ENCODE measurements around the gene SAMD4B. TPM values are rescaled to one million over a fixed set of nuclear protein-coding genes. Genes with fewer than 3 reads are reported as not detected.

Gene SAMD4B
- total RNA-seq, 2 experiments from 2014 or later, result 59.4 to 60.0 TPM

DNA sequence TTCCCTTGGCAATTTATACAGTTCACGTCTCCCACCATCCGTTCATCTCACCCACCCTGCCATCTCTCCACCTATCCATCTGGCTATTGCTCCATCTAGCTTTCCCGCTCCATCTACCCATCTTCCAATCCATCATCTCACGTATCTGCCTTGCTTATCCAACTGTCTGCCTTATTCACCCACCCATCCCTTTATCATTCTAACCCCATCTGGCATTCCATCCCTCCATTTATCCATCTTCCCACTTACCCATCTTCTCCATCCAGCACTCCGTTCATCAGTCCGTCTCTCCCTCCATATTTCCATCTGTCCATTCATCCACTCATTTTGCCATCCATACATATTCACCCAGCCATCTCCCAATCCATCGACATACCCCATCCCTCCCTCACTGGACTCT lies 83.5 kb downstream of the SAMD4B start:
- Histone ChIP-seq H3K4me3 (ENCODE audit: low read depth, low read length, poor library complexity, severe bottlenecking) (no peak overlapping the region), H3K27ac (ENCODE audit: low read depth, low read length, poor library complexity, severe bottlenecking) (no peak overlapping the region), H2AFZ (ENCODE audit: low read length) (no peak overlapping the region), H3K4me1 (ENCODE audit: insufficient read depth, low read length, poor library complexity, severe bottlenecking) (no peaks in the 10 kb centered on the region), H3K79me2 (ENCODE audit: insufficient read depth, low read depth, low read length) (no peaks in the 10 kb centered on the region), H3K4me2 (ENCODE audit: low read length) (no peak overlapping the region), H3K9me2 (ENCODE audit: insufficient read depth, low read length) (no peaks in the 10 kb centered on the region), H3K36me3 (ENCODE audit: insufficient read depth, low read length) (peaks cover 43% of the 10 kb centered on the region), H4K20me1 (ENCODE audit: insufficient read depth, low read length) (no peaks in the 10 kb centered on the region; the same call in 1 of the 2 replicates), H3K9me3 (ENCODE audit: low read length) (no peaks in the 10 kb centered on the region)
- ChIA-PET POLR2A (no interaction called here), CTCF (ENCODE audit: unreplicated experiment) (no interaction called here)
- TF ChIP-seq, protein P1, sequence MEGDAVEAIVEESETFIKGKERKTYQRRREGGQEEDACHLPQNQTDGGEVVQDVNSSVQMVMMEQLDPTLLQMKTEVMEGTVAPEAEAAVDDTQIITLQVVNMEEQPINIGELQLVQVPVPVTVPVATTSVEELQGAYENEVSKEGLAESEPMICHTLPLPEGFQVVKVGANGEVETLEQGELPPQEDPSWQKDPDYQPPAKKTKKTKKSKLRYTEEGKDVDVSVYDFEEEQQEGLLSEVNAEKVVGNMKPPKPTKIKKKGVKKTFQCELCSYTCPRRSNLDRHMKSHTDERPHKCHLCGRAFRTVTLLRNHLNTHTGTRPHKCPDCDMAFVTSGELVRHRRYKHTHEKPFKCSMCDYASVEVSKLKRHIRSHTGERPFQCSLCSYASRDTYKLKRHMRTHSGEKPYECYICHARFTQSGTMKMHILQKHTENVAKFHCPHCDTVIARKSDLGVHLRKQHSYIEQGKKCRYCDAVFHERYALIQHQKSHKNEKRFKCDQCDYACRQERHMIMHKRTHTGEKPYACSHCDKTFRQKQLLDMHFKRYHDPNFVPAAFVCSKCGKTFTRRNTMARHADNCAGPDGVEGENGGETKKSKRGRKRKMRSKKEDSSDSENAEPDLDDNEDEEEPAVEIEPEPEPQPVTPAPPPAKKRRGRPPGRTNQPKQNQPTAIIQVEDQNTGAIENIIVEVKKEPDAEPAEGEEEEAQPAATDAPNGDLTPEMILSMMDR (conservative IDR thresholded peaks at IDR 0.05; ENCODE audit: low read length), result no peak
- no peak for TF ChIP-seq EZH2phosphoT487 (IDR thresholded peaks at IDR 0.05; ENCODE audit: borderline replicate concordance, low read depth, low read length)
- intact Hi-C loops (cut with micrococcal nuclease; ENCODE audit: unreplicated experiment), result no loop called here
- DNase-seq (ENCODE audit: low spot score), result no peak
- BruUV-seq (replicated peaks), result no TSS peak

DNA sequence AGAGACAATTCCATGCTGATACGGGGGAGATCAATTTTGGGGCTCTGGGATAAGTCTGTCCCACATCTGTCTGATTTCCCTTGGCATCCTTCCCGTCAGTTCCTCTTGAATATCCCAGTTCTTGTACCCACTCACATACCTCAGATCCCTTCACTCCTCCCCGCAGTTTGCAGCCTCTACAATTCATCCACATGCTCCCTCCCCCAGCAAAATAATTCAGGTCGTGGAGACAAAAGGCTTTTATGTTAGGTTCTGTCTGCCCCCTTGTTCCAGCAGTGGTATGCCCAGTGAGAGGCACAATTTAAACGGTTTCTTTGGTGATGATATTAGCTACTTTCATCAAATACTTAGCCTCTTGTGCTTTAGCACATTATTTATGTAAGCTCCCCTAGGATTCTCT lies 83.9 kb downstream of the SAMD4B start:
- Histone ChIP-seq H3K36me3 (ENCODE audit: insufficient read depth, low read length) (peaks cover 43% of the 10 kb centered on the region), H3K9me2 (ENCODE audit: insufficient read depth, low read length) (no peaks in the 10 kb centered on the region), H3K4me2 (ENCODE audit: low read length) (no peak overlapping the region), H3K4me1 (ENCODE audit: insufficient read depth, low read length, poor library complexity, severe bottlenecking) (no peaks in the 10 kb centered on the region), H2AFZ (ENCODE audit: low read length) (no peak overlapping the region), H3K27ac (ENCODE audit: low read depth, low read length, poor library complexity, severe bottlenecking) (no peak overlapping the region), H3K4me3 (ENCODE audit: low read depth, low read length, poor library complexity, severe bottlenecking) (no peak overlapping the region), H4K20me1 (ENCODE audit: insufficient read depth, low read length) (no peaks in the 10 kb centered on the region; the same call in 1 of the 2 replicates), H3K79me2 (ENCODE audit: insufficient read depth, low read depth, low read length) (no peaks in the 10 kb centered on the region), H3K9me3 (ENCODE audit: low read length) (no peaks in the 10 kb centered on the region)
- no TSS peak for BruUV-seq (replicated peaks)
- intact Hi-C loops (cut with micrococcal nuclease; ENCODE audit: unreplicated experiment), result no loop called here
- TF ChIP-seq, protein P1 (conservative IDR thresholded peaks at IDR 0.05; ENCODE audit: low read length), result no peak
- no peak for TF ChIP-seq EZH2phosphoT487 (IDR thresholded peaks at IDR 0.05; ENCODE audit: borderline replicate concordance, low read depth, low read length)
- no peak for DNase-seq (ENCODE audit: low spot score)
- POLR2A ChIA-PET, result interaction anchor here (1.8 kb wide), 1 partner anchor 9 kb away, joined by 12 read pairs; the partner anchor contains the start of gene RPS16
- CTCF ChIA-PET (ENCODE audit: unreplicated experiment), result no interaction called here

- no peaks in the 10 kb centered on the region for H3K4me1 ChIP-seq (ENCODE audit: insufficient read depth, low read length, poor library complexity, severe bottlenecking)
- TF ChIP-seq EZH2phosphoT487 (IDR thresholded peaks at IDR 0.05; ENCODE audit: borderline replicate concordance, low read depth, low read length), result no peak
- TF ChIP-seq, protein P1 (conservative IDR thresholded peaks at IDR 0.05; ENCODE audit: low read length), result no peak
- POLR2A ChIA-PET, result interaction anchor here (1.8 kb wide), 1 partner anchor 8 kb away, joined by 12 read pairs; the partner anchor contains the start of gene RPS16
Measured at GRCh38 chr19:39427707-39428106, 85.5 kb downstream of the SAMD4B start.

More at GRCh38 chr19:39427707-39428106, 85.5 kb downstream of the SAMD4B start:
- no peaks in the 10 kb centered on the region for H3K9me2 ChIP-seq (ENCODE audit: insufficient read depth, low read length)
- H3K79me2 ChIP-seq (ENCODE audit: insufficient read depth, low read depth, low read length), result no peaks in the 10 kb centered on the region
- no TSS peak for BruUV-seq (replicated peaks)
- H3K27ac ChIP-seq (ENCODE audit: low read depth, low read length, poor library complexity, severe bottlenecking), result no peak overlapping the region
- DNase-seq (ENCODE audit: low spot score), result no peak
- no peak overlapping the region for H3K4me2 ChIP-seq (ENCODE audit: low read length)
- H3K4me3 ChIP-seq (ENCODE audit: low read depth, low read length, poor library complexity, severe bottlenecking), result no peak overlapping the region
- H4K20me1 ChIP-seq (ENCODE audit: insufficient read depth, low read length), result no peaks in the 10 kb centered on the region; the same call in 1 of the 2 replicates
- CTCF ChIA-PET (ENCODE audit: unreplicated experiment), result no interaction called here
- H3K9me3 ChIP-seq (ENCODE audit: low read length), result no peaks in the 10 kb centered on the region
- intact Hi-C loops (cut with micrococcal nuclease; ENCODE audit: unreplicated experiment), result no loop called here
- H3K36me3 ChIP-seq (ENCODE audit: insufficient read depth, low read length), result peaks cover 46% of the 10 kb centered on the region
- no peak overlapping the region for H2AFZ ChIP-seq (ENCODE audit: low read length)
